GM06990 (cell line): Measurements from ENCODE around the gene MARCOL.

Experiments used
- DNase-seq: peaks from one replicate; pipeline ENCODE4 v3.0.0-alpha.2; 2011; ENCODE audit not compliant: insufficient read length; ENCODE audit errors: extremely low read depth
- H3K27me3 ChIP-seq: replicated peaks from 2 replicates; pipeline ENCODE4 v1.6.0; 2011; ENCODE audit warnings: low read length; ENCODE audit not compliant: control insufficient read depth, insufficient read depth
- H3K36me3 ChIP-seq: 2 replicates; pipeline ENCODE4 v1.5.1; 2011; ENCODE audit warnings: low read length; ENCODE audit not compliant: control insufficient read depth, insufficient read depth
- H3K4me3 ChIP-seq: replicated peaks from 2 replicates; pipeline ENCODE4 v1.5.1; 2011; ENCODE audit warnings: low read depth, mild to moderate bottlenecking, control low read depth, low read length
- TF ChIP-seq, protein P1 (sequence below): IDR thresholded peaks from 2 replicates; pipeline ENCODE4 v1.5.1; 2011; ENCODE audit warnings: low read length, control low read depth, mild to moderate bottlenecking, inconsistent platforms; ENCODE audit not compliant: insufficient read depth, poor library complexity, severe bottlenecking

Gene MARCOL

GRCh38 chr5:148205044-148205806 lies 33.1 kb upstream of the MARCOL start:
- DNase-seq: no peak
- no peaks in the 10 kb centered on the region for H3K27me3 ChIP-seq

DNA sequence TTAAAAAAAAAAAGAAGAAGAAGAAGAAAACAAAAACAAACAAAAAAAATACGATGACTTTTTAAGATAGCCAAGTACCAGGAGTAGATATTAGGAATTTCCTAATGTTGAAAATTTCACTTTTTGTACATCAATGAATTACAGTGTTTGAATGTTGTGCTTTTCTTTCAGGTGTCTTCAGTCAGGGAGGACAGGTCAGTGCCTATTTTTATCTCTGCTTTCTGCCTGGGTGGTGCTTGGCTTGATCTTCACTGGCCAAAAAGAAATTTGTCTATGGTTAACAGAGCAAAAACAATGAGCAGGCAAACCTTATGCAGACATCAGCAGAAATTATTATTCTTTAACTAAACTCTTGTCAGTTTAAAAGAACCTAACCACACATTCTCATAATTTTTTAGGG lies 32.5 kb upstream of the MARCOL start:
- DNase-seq: no peak
- Histone ChIP-seq H3K4me3 (no peak overlapping the region), H3K36me3 (no peaks in the 10 kb centered on the region), H3K27me3 (no peaks in the 10 kb centered on the region)
- TF ChIP-seq, protein P1, sequence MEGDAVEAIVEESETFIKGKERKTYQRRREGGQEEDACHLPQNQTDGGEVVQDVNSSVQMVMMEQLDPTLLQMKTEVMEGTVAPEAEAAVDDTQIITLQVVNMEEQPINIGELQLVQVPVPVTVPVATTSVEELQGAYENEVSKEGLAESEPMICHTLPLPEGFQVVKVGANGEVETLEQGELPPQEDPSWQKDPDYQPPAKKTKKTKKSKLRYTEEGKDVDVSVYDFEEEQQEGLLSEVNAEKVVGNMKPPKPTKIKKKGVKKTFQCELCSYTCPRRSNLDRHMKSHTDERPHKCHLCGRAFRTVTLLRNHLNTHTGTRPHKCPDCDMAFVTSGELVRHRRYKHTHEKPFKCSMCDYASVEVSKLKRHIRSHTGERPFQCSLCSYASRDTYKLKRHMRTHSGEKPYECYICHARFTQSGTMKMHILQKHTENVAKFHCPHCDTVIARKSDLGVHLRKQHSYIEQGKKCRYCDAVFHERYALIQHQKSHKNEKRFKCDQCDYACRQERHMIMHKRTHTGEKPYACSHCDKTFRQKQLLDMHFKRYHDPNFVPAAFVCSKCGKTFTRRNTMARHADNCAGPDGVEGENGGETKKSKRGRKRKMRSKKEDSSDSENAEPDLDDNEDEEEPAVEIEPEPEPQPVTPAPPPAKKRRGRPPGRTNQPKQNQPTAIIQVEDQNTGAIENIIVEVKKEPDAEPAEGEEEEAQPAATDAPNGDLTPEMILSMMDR: no peak

More at GRCh38 chr5:148205044-148205806, 33.1 kb upstream of the MARCOL start:
- Histone ChIP-seq H3K36me3 (no peaks in the 10 kb centered on the region), H3K4me3 (no peak overlapping the region)
- TF ChIP-seq, protein P1: no peak

DNA sequence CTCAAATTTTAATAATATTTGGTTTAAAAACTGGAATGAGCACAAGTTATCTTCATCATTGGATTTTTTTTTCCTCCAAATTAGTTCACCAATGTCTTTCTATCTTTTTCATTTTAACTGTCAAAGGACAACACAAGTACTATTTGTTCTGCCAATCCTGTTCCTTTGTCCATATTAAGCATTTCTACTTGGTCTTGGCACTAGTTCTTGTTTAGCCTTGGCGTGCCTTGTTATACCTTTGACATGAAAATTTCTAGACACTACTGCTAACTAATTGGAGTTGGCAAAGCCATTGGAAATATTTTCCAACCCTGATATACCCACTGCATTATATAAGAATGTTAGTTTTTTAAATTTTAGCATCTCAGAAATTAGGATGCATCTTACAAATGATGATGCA lies 31.7 kb upstream of the MARCOL start:
- H3K27me3 ChIP-seq: no peaks in the 10 kb centered on the region
- TF ChIP-seq, protein P1: no peak
- no peak for DNase-seq
- H3K4me3 ChIP-seq: no peak overlapping the region
- no peaks in the 10 kb centered on the region for H3K36me3 ChIP-seq

DNA sequence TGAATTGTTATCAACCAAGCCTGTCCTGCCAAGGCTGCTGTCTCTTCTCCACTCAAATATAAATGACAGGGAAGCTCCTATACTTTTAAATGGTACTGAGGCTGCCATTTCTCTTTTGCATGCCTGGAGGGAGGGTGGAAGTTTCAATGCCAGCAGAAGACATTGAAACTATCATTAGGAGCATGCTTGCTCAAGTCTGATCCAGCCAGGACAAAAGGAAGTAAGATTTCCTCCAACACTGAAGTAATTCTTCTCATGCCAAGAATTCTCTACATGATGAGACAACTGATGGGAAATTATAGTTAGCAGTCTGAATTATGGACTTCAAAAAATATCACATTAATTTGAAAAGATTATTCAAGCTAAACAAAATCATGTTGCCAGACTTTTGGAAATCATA lies 30.1 kb upstream of the MARCOL start:
- TF ChIP-seq, protein P1: no peak
- no peak for DNase-seq
- no peaks in the 10 kb centered on the region for H3K36me3 ChIP-seq
- no peak overlapping the region for H3K4me3 ChIP-seq
- no peaks in the 10 kb centered on the region for H3K27me3 ChIP-seq

- Histone ChIP-seq H3K36me3 (no peaks in the 10 kb centered on the region), H3K27me3 (no peaks in the 10 kb centered on the region), H3K4me3 (no peak overlapping the region)
- TF ChIP-seq, protein P1: no peak
- DNase-seq: no peak
These were observed 29.1 kb upstream of the MARCOL start for GRCh38 chr5:148209151-148209770.
